H9 (cell line): ENCODE measurements around the gene IL12RB2. TPM values are rescaled to one million over a fixed set of nuclear protein-coding genes. Genes with fewer than 3 reads are reported as not detected.

Experiments
- DNase-seq: peaks from one replicate; pipeline ENCODE4 v3.0.0-alpha.2; 2017
- H2AFZ ChIP-seq: one replicate; pipeline ENCODE4 v1.6.1; 2013; ENCODE audit warnings: mild to moderate bottlenecking, low read length, control low read depth, moderate library complexity
- H2AK5ac ChIP-seq: 2 replicates; pipeline ENCODE4 v1.6.1; 2013; ENCODE audit warnings: low read length, control low read depth, mixed read lengths; ENCODE audit not compliant: insufficient read length
- H2BK120ac ChIP-seq: one replicate; pipeline ENCODE4 v1.6.1; 2013; ENCODE audit warnings: low read depth, mild to moderate bottlenecking, low read length, control low read depth, inconsistent platforms; ENCODE audit not compliant: poor library complexity, severe bottlenecking
- H2BK12ac ChIP-seq: 2 replicates; pipeline ENCODE4 v1.6.1; 2013; ENCODE audit warnings: low read length, control low read depth, mixed read lengths, low read depth; ENCODE audit not compliant: insufficient read length
- H2BK15ac ChIP-seq: 2 replicates; pipeline ENCODE4 v1.6.1; 2013; ENCODE audit warnings: low read depth, low read length, control low read depth
- H2BK20ac ChIP-seq: one replicate; pipeline ENCODE4 v1.6.1; 2013; ENCODE audit warnings: low read depth, mild to moderate bottlenecking, low read length, control low read depth, inconsistent platforms; ENCODE audit not compliant: poor library complexity, severe bottlenecking
- H2BK5ac ChIP-seq: 2 replicates; pipeline ENCODE4 v1.6.1; 2013; ENCODE audit warnings: low read length, control low read depth, mixed read lengths; ENCODE audit not compliant: insufficient read length
- H3K14ac ChIP-seq: 2 replicates; pipeline ENCODE4 v1.6.1; 2013; ENCODE audit warnings: low read length, control low read depth; ENCODE audit not compliant: insufficient read depth
- H3K18ac ChIP-seq: 2 replicates; pipeline ENCODE4 v1.6.1; 2013; ENCODE audit warnings: low read depth, mild to moderate bottlenecking, mixed read lengths, low read length, control low read depth; ENCODE audit not compliant: insufficient read length
- H3K23ac ChIP-seq: 2 replicates; pipeline ENCODE4 v1.6.1; 2013; ENCODE audit warnings: low read length, control low read depth, mixed read lengths, low read depth; ENCODE audit not compliant: insufficient read length
- H3K23me2 ChIP-seq: 2 replicates; pipeline ENCODE4 v1.6.1; 2013; ENCODE audit warnings: low read depth, mild to moderate bottlenecking, mixed read lengths, low read length, control low read depth; ENCODE audit not compliant: insufficient read length, poor library complexity, severe bottlenecking
- H3K27ac ChIP-seq: 2 replicates; pipeline ENCODE4 v1.5.1; 2013; ENCODE audit warnings: low read length, control low read depth, mixed read lengths, low read depth; ENCODE audit not compliant: insufficient read length
- H3K27me3 ChIP-seq: 2 replicates; pipeline ENCODE4 v1.6.1; 2013; ENCODE audit warnings: low read length, control low read depth, inconsistent platforms; ENCODE audit not compliant: insufficient read depth
- H3K4ac ChIP-seq: 2 replicates; pipeline ENCODE4 v1.6.1; 2013; ENCODE audit warnings: low read depth, mild to moderate bottlenecking, control low read depth, inconsistent platforms, low read length, moderate library complexity
- H3K4me1 ChIP-seq: 2 replicates; pipeline ENCODE4 v1.6.1; 2013; ENCODE audit warnings: low read length, control low read depth, inconsistent platforms; ENCODE audit not compliant: insufficient read depth
- H3K4me2 ChIP-seq: 2 replicates; pipeline ENCODE4 v1.6.1; 2013; ENCODE audit warnings: low read length, control low read depth, mixed read lengths; ENCODE audit not compliant: insufficient read length, insufficient read depth
- H3K56ac ChIP-seq: 2 replicates; pipeline ENCODE4 v1.6.1; 2013; ENCODE audit warnings: low read depth, mild to moderate bottlenecking, mixed read lengths, low read length, control low read depth; ENCODE audit not compliant: insufficient read length
- H3K79me1 ChIP-seq: 2 replicates; pipeline ENCODE4 v1.6.1; 2013; ENCODE audit warnings: low read depth, mild to moderate bottlenecking, moderate library complexity, low read length, control low read depth, inconsistent platforms; ENCODE audit not compliant: insufficient read depth, poor library complexity, severe bottlenecking
- H3K79me2 ChIP-seq: 2 replicates; pipeline ENCODE4 v1.6.1; 2013; ENCODE audit warnings: low read length, control low read depth, inconsistent platforms; ENCODE audit not compliant: insufficient read depth
- H3K9ac ChIP-seq: 2 replicates; pipeline ENCODE4 v1.6.1; 2013; ENCODE audit warnings: low read length, control low read depth, mixed read lengths; ENCODE audit not compliant: insufficient read length; ENCODE audit errors: extremely low read depth
- H3K9me3 ChIP-seq: one replicate; pipeline ENCODE4 v1.6.1; 2013; ENCODE audit warnings: low read depth, low read length, inconsistent platforms; ENCODE audit not compliant: control insufficient read depth
- H3T11ph ChIP-seq: one replicate; pipeline ENCODE4 v1.6.1; 2013; ENCODE audit warnings: mild to moderate bottlenecking, low read length, control low read depth, inconsistent platforms
- H4K20me1 ChIP-seq: one replicate; pipeline ENCODE4 v1.6.1; 2013; ENCODE audit not compliant: control insufficient read depth, insufficient read length, insufficient read depth
- H4K5ac ChIP-seq: 2 replicates; pipeline ENCODE4 v1.6.1; 2013; ENCODE audit warnings: low read depth, mild to moderate bottlenecking, mixed read lengths, low read length, control low read depth; ENCODE audit not compliant: insufficient read length
- H4K8ac ChIP-seq: replicated peaks from 2 replicates; pipeline ENCODE4 v1.6.1; 2013; ENCODE audit warnings: low read length, control low read depth, mixed read lengths, low read depth; ENCODE audit not compliant: insufficient read length
- H4K91ac ChIP-seq: 2 replicates; pipeline ENCODE4 v1.6.1; 2013; ENCODE audit warnings: low read depth, mild to moderate bottlenecking, moderate library complexity, mixed read lengths, low read length, control low read depth; ENCODE audit not compliant: insufficient read length
- H3K27ac Mint-ChIP-seq, 3 experiments: 2 replicates in 2 of 3; 3 replicates in 1 of 3; pipeline ENCODE4 v1.8.0; 2020 to 2021; ENCODE audit warnings: mixed read lengths in 3 of 3, mild to moderate bottlenecking in 1 of 3, moderate library complexity in 1 of 3
- H3K27me3 Mint-ChIP-seq: 2 replicates; pipeline ENCODE4 v1.8.0; 2021; ENCODE audit warnings: low read depth, mild to moderate bottlenecking, moderate library complexity, mixed read lengths
- H3K36me3 Mint-ChIP-seq, 3 experiments: 2 replicates in 2 of 3; 3 replicates in 1 of 3; pipeline ENCODE4 v1.8.0; 2020 to 2021; ENCODE audit warnings: low read depth in 3 of 3, mixed read lengths in 3 of 3; ENCODE audit not compliant: insufficient read depth in 1 of 3
- H3K4me1 Mint-ChIP-seq, 2 experiments: 2 replicates each; pipeline ENCODE4 v1.8.0; 2020; ENCODE audit warnings: mixed read lengths in 2 of 2
- H3K4me3 Mint-ChIP-seq, 2 experiments: 2 replicates in 1 of 2; 3 replicates in 1 of 2; pipeline ENCODE4 v1.8.0; 2020 to 2021; ENCODE audit warnings: mild to moderate bottlenecking in 2 of 2, mixed read lengths in 2 of 2, moderate library complexity in 1 of 2
- H3K9me3 Mint-ChIP-seq, 2 experiments: 2 replicates in 1 of 2; 3 replicates in 1 of 2; pipeline ENCODE4 v1.8.0; 2020; ENCODE audit warnings: mild to moderate bottlenecking in 2 of 2, mixed read lengths in 2 of 2, moderate library complexity in 1 of 2
- WGBS: extraction: QIAGEN DNeasy Blood & Tissue Kit; methylation state at CpG from one replicate; pipeline ENCODE4 v1.1.7; 2013; ENCODE audit warnings: missing lambda C conversion rate, low lambda C conversion rate, mixed read lengths; ENCODE audit not compliant: insufficient read length; ENCODE audit errors: extremely low coverage; 5-methylcytosine and 5-hydroxymethylcytosine counted together
- total RNA-seq: library from RNA; stranded (reverse); gene quantifications from 2 replicates; pipeline ENCODE4 v1.2.1, GENCODE V29; 2021
- TF ChIP-seq, protein P1 (sequence below): fragments of 200-600 bp; sonication (generic); conservative IDR thresholded peaks from 3 replicates; pipeline ENCODE4 v1.8.0; 2021; ENCODE audit warnings: antibody characterized with exemption, mild to moderate bottlenecking

Gene IL12RB2
- total RNA-seq, 1 experiment from 2014 or later = 0.77 TPM

DNA sequence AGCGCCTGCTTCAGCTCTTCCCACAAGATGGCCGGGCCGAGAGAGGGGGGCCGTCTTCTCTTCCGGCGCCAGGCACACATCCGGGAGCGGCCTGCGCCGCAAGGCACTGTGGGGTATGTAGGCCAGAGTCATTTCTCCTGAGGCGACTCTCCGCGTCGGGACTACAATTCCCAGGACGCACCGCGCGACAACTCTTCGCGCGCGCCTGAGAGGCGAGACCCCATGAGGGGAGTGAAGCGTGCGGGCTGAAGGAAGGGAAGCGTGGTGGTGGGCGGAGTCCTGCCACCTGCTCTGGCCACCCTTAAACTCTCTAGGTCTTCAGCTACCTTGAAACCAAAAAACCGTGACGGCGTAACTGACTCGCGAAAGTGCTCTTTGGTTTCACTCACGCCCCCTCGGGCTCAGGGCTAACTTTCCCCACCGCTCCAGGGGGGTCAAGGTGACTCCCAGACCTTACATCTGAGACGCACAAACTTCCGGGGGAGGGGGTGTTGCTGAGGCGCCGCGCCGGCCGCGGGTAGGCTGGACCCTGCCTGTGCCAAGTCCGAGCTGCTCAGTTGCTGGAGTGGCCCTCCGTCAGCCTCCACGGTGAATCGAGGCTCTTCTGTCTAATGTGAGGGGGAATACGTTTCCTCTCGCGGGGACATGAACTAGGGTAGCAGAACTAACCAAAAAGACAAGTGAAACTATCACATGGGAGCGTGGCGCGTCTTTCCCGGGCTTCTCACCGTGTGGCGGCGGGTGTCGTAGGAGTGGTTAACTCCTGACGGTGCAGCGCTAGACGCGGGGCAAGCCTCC lies 122.9 kb downstream of the IL12RB2 start, which contains the start of gene SERBP1:
SERBP1 (minus strand) TSS at position 45 of the 798 bp plus-strand sequence. CDS start 102 bp downstream, outside the sequence.
- H3K27me3 Mint-ChIP-seq = no peaks in the 10 kb centered on the region

More for the DNA sequence above, 122.9 kb downstream of the IL12RB2 start, which contains the start of gene SERBP1:
- Histone ChIP-seq H3K56ac (peak within 1 kb of the TSS; percentile 71), H3K27ac (peak within 1 kb of the TSS; percentile 39), H4K91ac (no peak within 1 kb of the TSS), H3K23ac (no peak within 1 kb of the TSS), H3K9ac (peak within 1 kb of the TSS; percentile 96), H3K79me2 (peaks cover 42% of the 10 kb centered on the region), H3K4ac (peak within 1 kb of the TSS; percentile 18; the same call in 1 of the 2 replicates), H3K4me2 (peak within 1 kb of the TSS; percentile 85), H3K27me3 (no peaks in the 10 kb centered on the region), H3K14ac (peak within 1 kb of the TSS; percentile 92), H2AFZ (peak within 1 kb of the TSS; percentile 85), H4K5ac (peak within 1 kb of the TSS; percentile 46), H3K9me3 (no peaks in the 10 kb centered on the region), H2BK12ac (no peak within 1 kb of the TSS), H3K18ac (peak within 1 kb of the TSS; percentile 95), H4K8ac (no peak within 1 kb of the TSS), H2BK20ac (no peak within 1 kb of the TSS), H2BK120ac (peak within 1 kb of the TSS; percentile 3), H2BK15ac (no peak within 1 kb of the TSS; the same call in 1 of the 2 replicates), H3K4me1 (no peaks in the 10 kb centered on the region), H4K20me1 (no peaks in the 10 kb centered on the region), H3K23me2 (peaks cover 10% of the 10 kb centered on the region), H2AK5ac (no peak within 1 kb of the TSS), H3T11ph (no peak within 1 kb of the TSS), H3K79me1 (no peaks in the 10 kb centered on the region), H2BK5ac (peak within 1 kb of the TSS; percentile 27)
- Mint-ChIP-seq H3K4me3 (peak within 1 kb of the TSS; percentile 98 to 99), H3K36me3 (peaks cover 38 to 45% (median 41%) of the 10 kb centered on the region in 3 experiments), H3K27ac (peak within 1 kb of the TSS; percentile 97 to 100 (median 99)), H3K4me1 (peaks cover 29 to 46% of the 10 kb centered on the region in 2 experiments), H3K9me3 (peaks cover 5 to 8% of the 10 kb centered on the region in 2 experiments; a peak in 4 of 5 replicates)
- peak; percentile 98 for DNase-seq
- TF ChIP-seq, protein P1, sequence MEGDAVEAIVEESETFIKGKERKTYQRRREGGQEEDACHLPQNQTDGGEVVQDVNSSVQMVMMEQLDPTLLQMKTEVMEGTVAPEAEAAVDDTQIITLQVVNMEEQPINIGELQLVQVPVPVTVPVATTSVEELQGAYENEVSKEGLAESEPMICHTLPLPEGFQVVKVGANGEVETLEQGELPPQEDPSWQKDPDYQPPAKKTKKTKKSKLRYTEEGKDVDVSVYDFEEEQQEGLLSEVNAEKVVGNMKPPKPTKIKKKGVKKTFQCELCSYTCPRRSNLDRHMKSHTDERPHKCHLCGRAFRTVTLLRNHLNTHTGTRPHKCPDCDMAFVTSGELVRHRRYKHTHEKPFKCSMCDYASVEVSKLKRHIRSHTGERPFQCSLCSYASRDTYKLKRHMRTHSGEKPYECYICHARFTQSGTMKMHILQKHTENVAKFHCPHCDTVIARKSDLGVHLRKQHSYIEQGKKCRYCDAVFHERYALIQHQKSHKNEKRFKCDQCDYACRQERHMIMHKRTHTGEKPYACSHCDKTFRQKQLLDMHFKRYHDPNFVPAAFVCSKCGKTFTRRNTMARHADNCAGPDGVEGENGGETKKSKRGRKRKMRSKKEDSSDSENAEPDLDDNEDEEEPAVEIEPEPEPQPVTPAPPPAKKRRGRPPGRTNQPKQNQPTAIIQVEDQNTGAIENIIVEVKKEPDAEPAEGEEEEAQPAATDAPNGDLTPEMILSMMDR = no peak
- WGBS = no CpG with 5 or more reads among the region's 62 CpGs
